HS-5 (cell line): ENCODE measurements around the gene CSF2RB.

Source experiments
- DNase-seq: peaks from one replicate; pipeline ENCODE4 v3.0.0-alpha.2; 2012; ENCODE audit warnings: low read depth

Gene CSF2RB

GRCh38 chr22:36936362-36937116 is 23.1 kb downstream of the CSF2RB start:
- DNase-seq = no peak

- DNase-seq = no peak
Observed at GRCh38 chr22:36937319-36938027, 24.0 kb downstream of the CSF2RB start.

GRCh38 chr22:36938028-36938425 is 24.6 kb downstream of the CSF2RB start:
- no peak for DNase-seq

- DNase-seq = no peak
Observed at GRCh38 chr22:36938886-36939285, 25.5 kb downstream of the CSF2RB start.

- DNase-seq = no peak
Observed at GRCh38 chr22:36940676-36941075, 27.2 kb downstream of the CSF2RB start.

- no peak for DNase-seq
Observed at GRCh38 chr22:36942556-36942955, 29.1 kb downstream of the CSF2RB start.

- DNase-seq = no peak
Observed at GRCh38 chr22:36946421-36947158, 33.2 kb downstream of the CSF2RB start.

- DNase-seq = no peak
Observed at GRCh38 chr22:36948273-36949225, 35.1 kb downstream of the CSF2RB start.

GRCh38 chr22:36950797-36951590 is 37.6 kb downstream of the CSF2RB start:
- DNase-seq = no peak

- no peak for DNase-seq
Observed at GRCh38 chr22:36951746-36952145, 38.3 kb downstream of the CSF2RB start.

GRCh38 chr22:36953239-36954080 is 40.0 kb downstream of the CSF2RB start:
- DNase-seq = no peak

GRCh38 chr22:36954251-36955014 is 41.0 kb downstream of the CSF2RB start:
- DNase-seq = no peak

GRCh38 chr22:36955691-36956090 is 42.3 kb downstream of the CSF2RB start:
- DNase-seq = no peak

- no peak for DNase-seq
Observed at GRCh38 chr22:36958366-36958765, 44.9 kb downstream of the CSF2RB start.

- no peak for DNase-seq
Observed at GRCh38 chr22:36961626-36962025, 48.2 kb downstream of the CSF2RB start.

- no peak for DNase-seq
Observed at GRCh38 chr22:36963302-36963701, 49.9 kb downstream of the CSF2RB start.

- no peak for DNase-seq
Observed at GRCh38 chr22:36964106-36964505, 50.7 kb downstream of the CSF2RB start.

- no peak for DNase-seq
Observed at GRCh38 chr22:36965696-36966095, 52.3 kb downstream of the CSF2RB start.

- DNase-seq = no peak
Observed at GRCh38 chr22:36966851-36967540, 53.6 kb downstream of the CSF2RB start.
